ENCODE measurements around the gene SHOC1.

The SHOC1 gene

DNA sequence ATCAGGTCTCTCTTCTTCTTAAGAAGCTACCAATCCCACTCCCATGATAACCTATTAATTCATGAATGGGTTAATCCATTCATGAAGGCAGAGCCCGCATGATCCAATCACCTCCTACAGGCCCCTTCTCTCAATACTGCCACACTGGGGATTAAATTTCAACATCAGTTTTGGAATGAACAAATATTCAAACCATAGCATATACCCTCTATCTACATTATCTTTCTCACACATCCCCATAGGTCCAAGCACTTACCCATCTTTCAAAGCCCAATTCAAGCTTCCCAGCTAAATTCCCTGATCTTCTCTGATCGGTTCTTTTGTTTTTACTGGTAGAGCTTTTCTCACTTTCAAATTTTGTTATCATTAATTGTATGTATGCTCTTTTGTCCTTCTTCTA, 10.5 kb upstream of the SHOC1 start:
- Histone ChIP-seq H3K27me3 (ENCODE audit: insufficient read depth, low read length, poor library complexity, severe bottlenecking) (peaks cover 4% of the 10 kb centered on the region), H3K4me2 (ENCODE audit: low read depth, low read length, poor library complexity, severe bottlenecking) (no peak overlapping the region), H3K9me3 (ENCODE audit: insufficient read depth, low read depth, low read length) (no peaks in the 10 kb centered on the region), H3K9ac (ENCODE audit: low read depth, low read length, poor library complexity, severe bottlenecking) (no peak overlapping the region), H3K4me3 (ENCODE audit: low read length, poor library complexity, severe bottlenecking) (no peak overlapping the region), H4K20me1 (ENCODE audit: insufficient read depth, low read length, poor library complexity, severe bottlenecking) (no peaks in the 10 kb centered on the region), H3K9me2 (replicated peaks; ENCODE audit: low read depth, low read length) (no peaks in the 10 kb centered on the region), H3K79me2 (ENCODE audit: insufficient read depth, low read length) (no peaks in the 10 kb centered on the region), H2AFZ (ENCODE audit: low read length) (no peak overlapping the region), H3K36me3 (ENCODE audit: insufficient read depth, low read length) (no peaks in the 10 kb centered on the region), H3K4me1 (ENCODE audit: insufficient read depth, low read length, poor library complexity, severe bottlenecking) (no peaks in the 10 kb centered on the region), H3F3A (ENCODE audit: low read depth) (no peaks in the 10 kb centered on the region)
- TF ChIP-seq, protein P1, sequence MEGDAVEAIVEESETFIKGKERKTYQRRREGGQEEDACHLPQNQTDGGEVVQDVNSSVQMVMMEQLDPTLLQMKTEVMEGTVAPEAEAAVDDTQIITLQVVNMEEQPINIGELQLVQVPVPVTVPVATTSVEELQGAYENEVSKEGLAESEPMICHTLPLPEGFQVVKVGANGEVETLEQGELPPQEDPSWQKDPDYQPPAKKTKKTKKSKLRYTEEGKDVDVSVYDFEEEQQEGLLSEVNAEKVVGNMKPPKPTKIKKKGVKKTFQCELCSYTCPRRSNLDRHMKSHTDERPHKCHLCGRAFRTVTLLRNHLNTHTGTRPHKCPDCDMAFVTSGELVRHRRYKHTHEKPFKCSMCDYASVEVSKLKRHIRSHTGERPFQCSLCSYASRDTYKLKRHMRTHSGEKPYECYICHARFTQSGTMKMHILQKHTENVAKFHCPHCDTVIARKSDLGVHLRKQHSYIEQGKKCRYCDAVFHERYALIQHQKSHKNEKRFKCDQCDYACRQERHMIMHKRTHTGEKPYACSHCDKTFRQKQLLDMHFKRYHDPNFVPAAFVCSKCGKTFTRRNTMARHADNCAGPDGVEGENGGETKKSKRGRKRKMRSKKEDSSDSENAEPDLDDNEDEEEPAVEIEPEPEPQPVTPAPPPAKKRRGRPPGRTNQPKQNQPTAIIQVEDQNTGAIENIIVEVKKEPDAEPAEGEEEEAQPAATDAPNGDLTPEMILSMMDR (conservative IDR thresholded peaks at IDR 0.05; ENCODE audit: low read length) = no peak
- no peak for TF ChIP-seq EZH2phosphoT487 (IDR thresholded peaks at IDR 0.05; ENCODE audit: borderline replicate concordance)

DNA sequence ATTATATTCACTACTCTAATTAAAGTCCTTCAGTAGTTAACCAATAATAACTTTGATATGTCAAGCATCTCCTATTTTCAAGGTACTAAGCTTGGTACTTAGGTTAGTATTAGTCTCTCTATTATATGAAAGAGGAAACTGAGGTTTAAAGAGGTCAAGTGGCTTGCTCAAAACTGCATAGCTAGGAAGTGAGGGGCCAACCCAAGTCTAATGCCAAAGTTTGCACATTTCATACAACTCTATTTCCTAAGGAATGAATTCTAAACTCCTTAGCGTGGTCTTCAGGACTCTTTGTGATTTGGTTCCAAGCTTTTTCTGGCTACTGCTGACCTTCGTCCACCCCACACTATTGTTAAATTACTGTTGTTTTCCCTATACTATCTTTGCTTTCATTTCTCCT, 9.9 kb upstream of the SHOC1 start:
- Histone ChIP-seq H4K20me1 (ENCODE audit: insufficient read depth, low read length, poor library complexity, severe bottlenecking) (no peaks in the 10 kb centered on the region), H2AFZ (ENCODE audit: low read length) (no peak overlapping the region), H3K27me3 (ENCODE audit: insufficient read depth, low read length, poor library complexity, severe bottlenecking) (peaks cover 10% of the 10 kb centered on the region), H3K9ac (ENCODE audit: low read depth, low read length, poor library complexity, severe bottlenecking) (no peak overlapping the region), H3F3A (ENCODE audit: low read depth) (no peaks in the 10 kb centered on the region), H3K9me3 (ENCODE audit: insufficient read depth, low read depth, low read length) (no peaks in the 10 kb centered on the region), H3K9me2 (replicated peaks; ENCODE audit: low read depth, low read length) (no peaks in the 10 kb centered on the region), H3K36me3 (ENCODE audit: insufficient read depth, low read length) (no peaks in the 10 kb centered on the region), H3K79me2 (ENCODE audit: insufficient read depth, low read length) (no peaks in the 10 kb centered on the region), H3K4me2 (ENCODE audit: low read depth, low read length, poor library complexity, severe bottlenecking) (no peak overlapping the region), H3K4me1 (ENCODE audit: insufficient read depth, low read length, poor library complexity, severe bottlenecking) (no peaks in the 10 kb centered on the region), H3K4me3 (ENCODE audit: low read length, poor library complexity, severe bottlenecking) (no peak overlapping the region)
- TF ChIP-seq EZH2phosphoT487 (IDR thresholded peaks at IDR 0.05; ENCODE audit: borderline replicate concordance) = no peak
- TF ChIP-seq, protein P1 (conservative IDR thresholded peaks at IDR 0.05; ENCODE audit: low read length) = no peak

DNA sequence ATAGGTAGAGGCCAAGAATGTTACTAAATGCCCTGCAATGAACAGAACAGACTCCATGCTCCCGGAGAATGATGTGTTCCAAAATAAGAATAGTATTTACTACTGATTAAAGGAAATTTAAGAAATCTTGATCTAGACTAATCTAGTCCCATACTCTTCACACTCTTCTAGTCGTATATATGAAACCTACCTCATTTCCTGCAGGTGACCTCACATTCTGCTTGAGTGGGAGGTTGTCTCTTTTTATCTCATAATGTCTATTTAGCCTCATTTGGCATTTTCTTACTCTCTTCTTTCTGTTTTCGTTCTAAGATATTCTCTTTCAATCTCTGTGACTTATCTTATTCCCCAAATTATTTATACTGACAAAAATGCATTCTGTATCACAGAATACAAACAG, 9.2 kb upstream of the SHOC1 start:
- TF ChIP-seq, protein P1 (conservative IDR thresholded peaks at IDR 0.05; ENCODE audit: low read length) = no peak
- TF ChIP-seq EZH2phosphoT487 (IDR thresholded peaks at IDR 0.05; ENCODE audit: borderline replicate concordance) = no peak
- H3K9me3 ChIP-seq (ENCODE audit: insufficient read depth, low read depth, low read length) = no peaks in the 10 kb centered on the region
- H4K20me1 ChIP-seq (ENCODE audit: insufficient read depth, low read length, poor library complexity, severe bottlenecking) = no peaks in the 10 kb centered on the region
- H3K9me2 ChIP-seq (replicated peaks; ENCODE audit: low read depth, low read length) = no peaks in the 10 kb centered on the region
- H3K27me3 ChIP-seq (ENCODE audit: insufficient read depth, low read length, poor library complexity, severe bottlenecking) = peaks cover 17% of the 10 kb centered on the region
- no peaks in the 10 kb centered on the region for H3F3A ChIP-seq (ENCODE audit: low read depth)
- no peak overlapping the region for H3K9ac ChIP-seq (ENCODE audit: low read depth, low read length, poor library complexity, severe bottlenecking)
- H3K4me3 ChIP-seq (ENCODE audit: low read length, poor library complexity, severe bottlenecking) = no peak overlapping the region
- H3K4me2 ChIP-seq (ENCODE audit: low read depth, low read length, poor library complexity, severe bottlenecking) = no peak overlapping the region
- H3K79me2 ChIP-seq (ENCODE audit: insufficient read depth, low read length) = no peaks in the 10 kb centered on the region
- H3K36me3 ChIP-seq (ENCODE audit: insufficient read depth, low read length) = no peaks in the 10 kb centered on the region
- no peak overlapping the region for H2AFZ ChIP-seq (ENCODE audit: low read length)
- H3K4me1 ChIP-seq (ENCODE audit: insufficient read depth, low read length, poor library complexity, severe bottlenecking) = no peaks in the 10 kb centered on the region
